ENCODE results near the gene C2orf76.

DNA sequence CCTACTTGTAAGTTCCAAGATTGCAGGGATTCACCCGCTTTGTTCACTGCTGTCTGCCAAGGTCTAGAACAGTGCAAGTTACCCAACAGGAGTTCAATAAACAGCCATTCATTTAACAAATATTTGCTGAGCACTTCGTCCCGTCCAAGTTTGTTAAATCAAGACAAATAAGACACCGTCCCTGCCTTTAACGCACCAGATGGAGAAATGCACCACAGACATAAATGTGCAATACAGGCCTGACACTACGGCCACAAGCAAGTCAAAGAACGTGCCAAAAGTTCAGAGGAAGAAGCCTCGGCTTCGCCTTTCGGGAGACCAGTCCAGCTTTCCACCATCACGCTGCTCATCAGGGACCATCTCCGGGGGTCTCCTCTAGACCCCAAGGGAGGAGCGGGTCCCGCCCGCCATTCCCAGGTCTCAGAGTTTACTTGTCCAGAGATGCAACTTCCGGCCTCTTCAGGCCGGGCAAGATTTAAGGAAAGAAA is 429 bp downstream of the C2orf76 start:
- TF ChIP-seq, protein P1, sequence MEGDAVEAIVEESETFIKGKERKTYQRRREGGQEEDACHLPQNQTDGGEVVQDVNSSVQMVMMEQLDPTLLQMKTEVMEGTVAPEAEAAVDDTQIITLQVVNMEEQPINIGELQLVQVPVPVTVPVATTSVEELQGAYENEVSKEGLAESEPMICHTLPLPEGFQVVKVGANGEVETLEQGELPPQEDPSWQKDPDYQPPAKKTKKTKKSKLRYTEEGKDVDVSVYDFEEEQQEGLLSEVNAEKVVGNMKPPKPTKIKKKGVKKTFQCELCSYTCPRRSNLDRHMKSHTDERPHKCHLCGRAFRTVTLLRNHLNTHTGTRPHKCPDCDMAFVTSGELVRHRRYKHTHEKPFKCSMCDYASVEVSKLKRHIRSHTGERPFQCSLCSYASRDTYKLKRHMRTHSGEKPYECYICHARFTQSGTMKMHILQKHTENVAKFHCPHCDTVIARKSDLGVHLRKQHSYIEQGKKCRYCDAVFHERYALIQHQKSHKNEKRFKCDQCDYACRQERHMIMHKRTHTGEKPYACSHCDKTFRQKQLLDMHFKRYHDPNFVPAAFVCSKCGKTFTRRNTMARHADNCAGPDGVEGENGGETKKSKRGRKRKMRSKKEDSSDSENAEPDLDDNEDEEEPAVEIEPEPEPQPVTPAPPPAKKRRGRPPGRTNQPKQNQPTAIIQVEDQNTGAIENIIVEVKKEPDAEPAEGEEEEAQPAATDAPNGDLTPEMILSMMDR (IDR thresholded peaks at IDR 0.05), result no peak
- TF ChIP-seq POLR2A (IDR thresholded peaks at IDR 0.05), result no peak
- TF ChIP-seq POLR2AphosphoS5 (IDR thresholded peaks at IDR 0.05), result no peak
- no peak for TF ChIP-seq EP300 (IDR thresholded peaks at IDR 0.05)
